Gastroesophageal sphincter (tissue), 3 donors: ENCODE data around the gene ATP1B2.

Experiments
- POLR2AphosphoS5 ChIP-seq: sonication (generic); formaldehyde crosslinking; IDR thresholded peaks from one replicate; pipeline ENCODE4 v1.6.1; 2017; ENCODE audit warnings: antibody characterized with exemption
- TF ChIP-seq, protein P1 (sequence below), 4 experiments: fragments of 200-600 bp in 2 of 4; fragments of 450-650 bp in 2 of 4; sonication (generic) in 1 of 4; IDR thresholded peaks; one replicate each; pipeline ENCODE4 v1.5.1; 2017 to 2019; ENCODE audit warnings: antibody characterized with exemption in 4 of 4, mild to moderate bottlenecking in 2 of 4, moderate library complexity in 2 of 4

DNA sequence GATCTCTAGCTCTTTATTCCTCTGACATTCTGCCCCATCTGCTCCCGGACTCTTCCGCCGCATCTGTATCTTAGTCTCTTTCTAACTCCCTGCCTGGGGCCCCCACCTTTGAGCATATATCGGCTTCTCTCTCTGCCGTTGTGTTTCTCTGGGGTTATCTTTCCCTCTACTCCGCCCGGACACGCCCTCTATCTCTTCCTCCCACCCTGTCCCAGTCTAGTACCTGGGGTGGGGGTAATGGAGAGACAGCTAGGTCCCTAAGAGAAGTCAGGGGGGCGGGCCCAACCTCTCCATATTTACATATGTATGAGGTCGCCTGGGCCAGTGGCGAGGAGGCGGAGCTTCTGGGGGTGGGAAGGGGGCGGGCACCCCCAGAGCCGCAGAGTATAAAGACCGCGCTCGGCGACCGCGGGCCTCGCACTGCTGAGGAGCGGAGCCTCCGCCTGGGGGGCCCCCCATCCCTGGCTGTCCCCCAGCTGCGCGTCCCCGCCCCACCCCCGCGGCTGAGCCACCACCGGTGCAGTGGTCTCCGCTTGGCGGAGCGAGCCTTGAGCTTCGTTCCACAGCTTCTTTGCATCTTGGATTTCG is at the start of gene ATP1B2:
- TF ChIP-seq, protein P1, sequence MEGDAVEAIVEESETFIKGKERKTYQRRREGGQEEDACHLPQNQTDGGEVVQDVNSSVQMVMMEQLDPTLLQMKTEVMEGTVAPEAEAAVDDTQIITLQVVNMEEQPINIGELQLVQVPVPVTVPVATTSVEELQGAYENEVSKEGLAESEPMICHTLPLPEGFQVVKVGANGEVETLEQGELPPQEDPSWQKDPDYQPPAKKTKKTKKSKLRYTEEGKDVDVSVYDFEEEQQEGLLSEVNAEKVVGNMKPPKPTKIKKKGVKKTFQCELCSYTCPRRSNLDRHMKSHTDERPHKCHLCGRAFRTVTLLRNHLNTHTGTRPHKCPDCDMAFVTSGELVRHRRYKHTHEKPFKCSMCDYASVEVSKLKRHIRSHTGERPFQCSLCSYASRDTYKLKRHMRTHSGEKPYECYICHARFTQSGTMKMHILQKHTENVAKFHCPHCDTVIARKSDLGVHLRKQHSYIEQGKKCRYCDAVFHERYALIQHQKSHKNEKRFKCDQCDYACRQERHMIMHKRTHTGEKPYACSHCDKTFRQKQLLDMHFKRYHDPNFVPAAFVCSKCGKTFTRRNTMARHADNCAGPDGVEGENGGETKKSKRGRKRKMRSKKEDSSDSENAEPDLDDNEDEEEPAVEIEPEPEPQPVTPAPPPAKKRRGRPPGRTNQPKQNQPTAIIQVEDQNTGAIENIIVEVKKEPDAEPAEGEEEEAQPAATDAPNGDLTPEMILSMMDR (IDR thresholded peaks at IDR 0.05), result no peak
- TF ChIP-seq POLR2AphosphoS5, result no peak
